ENCODE results near the gene PDGFRB.

Gene PDGFRB

GRCh38 chr5:150114773-150115408 is 40.8 kb downstream of the PDGFRB start:
- no peak for DNase-seq (ENCODE audit: low read depth in 2 of 2)

- DNase-seq (ENCODE audit: low read depth in 2 of 2): no peak
Measured at GRCh38 chr5:150114102-150114641, 41.5 kb downstream of the PDGFRB start.

GRCh38 chr5:150113047-150113744 is 42.4 kb downstream of the PDGFRB start:
- no peak for DNase-seq (ENCODE audit: low read depth in 2 of 2)

- no peak for DNase-seq (ENCODE audit: low read depth in 2 of 2)
Measured at GRCh38 chr5:150112201-150113046, 43.2 kb downstream of the PDGFRB start.

- DNase-seq (ENCODE audit: low read depth in 2 of 2): no peak
Measured at GRCh38 chr5:150111122-150111521, 44.5 kb downstream of the PDGFRB start.

GRCh38 chr5:150109921-150110320 is 45.7 kb downstream of the PDGFRB start:
- DNase-seq (ENCODE audit: low read depth in 2 of 2): no peak

GRCh38 chr5:150108711-150109514 is 46.7 kb downstream of the PDGFRB start:
- no peak for DNase-seq (ENCODE audit: low read depth in 2 of 2)

- no peak for DNase-seq (ENCODE audit: low read depth in 2 of 2)
Measured at GRCh38 chr5:150107909-150108447, 47.7 kb downstream of the PDGFRB start.

GRCh38 chr5:150106674-150107426 is 48.8 kb downstream of the PDGFRB start:
- DNase-seq (ENCODE audit: low read depth in 2 of 2): no peak

GRCh38 chr5:150105928-150106615 is 49.6 kb downstream of the PDGFRB start:
- DNase-seq (ENCODE audit: low read depth in 2 of 2): no peak

GRCh38 chr5:150104550-150104870 is 51.1 kb downstream of the PDGFRB start:
- no peak for DNase-seq (ENCODE audit: low read depth in 2 of 2)

- no peak for DNase-seq (ENCODE audit: low read depth in 2 of 2)
Measured at GRCh38 chr5:150103678-150104549, 51.7 kb downstream of the PDGFRB start.

GRCh38 chr5:150101023-150101422 is 54.6 kb downstream of the PDGFRB start:
- DNase-seq (ENCODE audit: low read depth in 2 of 2): no peak

GRCh38 chr5:150097152-150097551 is 58.5 kb downstream of the PDGFRB start:
- no peak for DNase-seq (ENCODE audit: low read depth in 2 of 2)

- DNase-seq (ENCODE audit: low read depth in 2 of 2): no peak
Measured at GRCh38 chr5:150092159-150092787, 63.4 kb downstream of the PDGFRB start.

GRCh38 chr5:150085950-150086715 is 69.5 kb downstream of the PDGFRB start, which contains the start of gene CSF1R:
CSF1R (minus strand) TSS chr5:150086554; CDS start chr5:150086427, 127 bp downstream.
- DNase-seq (ENCODE audit: low read depth in 2 of 2): no peak

- no peak for DNase-seq (ENCODE audit: low read depth in 2 of 2)
Measured at GRCh38 chr5:150085191-150085912, 70.3 kb downstream of the PDGFRB start.
